GM21529 (cell line): ENCODE results near the gene ANO2.
"Not testable (repeated sequence)": the region's sequence is repeated elsewhere in the genome, so short reads cannot be mapped to it uniquely, and the experiment has no call there.

Experiments
- ATAC-seq: cut with Tn5 transposase; IDR thresholded peaks from one replicate; pipeline ENCODE4 v1.9.1; 2021; ENCODE audit not compliant: unreplicated experiment

Gene ANO2

DNA sequence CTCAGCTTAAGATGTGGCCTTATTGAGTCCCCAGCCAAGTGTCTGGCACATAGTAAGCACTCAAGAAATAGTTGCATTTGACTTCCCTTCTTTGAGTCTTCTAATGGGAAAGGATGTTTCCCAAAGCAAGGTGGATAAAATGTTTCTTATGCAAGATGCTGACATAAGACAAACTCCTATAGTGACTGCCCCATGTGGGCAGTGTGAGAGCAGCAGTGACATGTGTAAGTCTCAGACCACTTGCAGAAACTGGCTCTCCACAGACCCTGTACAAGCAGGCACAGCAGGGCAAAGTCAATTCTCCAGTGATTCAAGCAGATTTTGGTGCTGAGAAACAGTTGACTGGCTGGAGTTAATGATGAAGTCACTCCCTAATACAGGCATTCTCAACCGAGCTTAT is 255.3 kb downstream of the ANO2 start:
- no peak for ATAC-seq

GRCh38 chr12:5688226-5688625 is 256.8 kb downstream of the ANO2 start:
- ATAC-seq: no peak

- ATAC-seq: no peak
Observed at GRCh38 chr12:5685935-5686334, 259.1 kb downstream of the ANO2 start.

DNA sequence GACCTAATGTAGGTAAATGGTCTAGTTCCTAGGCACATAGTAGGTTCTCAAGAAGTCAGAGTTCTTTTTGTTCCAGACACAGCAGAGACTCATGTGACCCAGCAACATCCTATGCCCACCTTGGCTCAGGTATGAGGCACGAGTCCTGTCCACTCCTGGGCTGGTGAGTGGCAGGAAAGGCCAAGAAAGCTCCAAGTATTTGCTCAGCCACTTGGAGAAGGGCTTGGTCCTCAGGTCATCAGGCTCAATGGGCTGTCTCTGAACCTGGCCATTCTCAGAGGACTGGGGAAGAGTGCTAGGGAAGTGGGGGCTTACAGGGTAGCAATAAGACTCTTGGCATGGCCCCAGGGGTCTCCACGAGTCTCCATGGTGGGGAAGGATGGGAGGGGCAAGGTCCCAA is 260.1 kb downstream of the ANO2 start:
- ATAC-seq: no peak

- no peak for ATAC-seq
Observed at GRCh38 chr12:5682581-5682980, 262.5 kb downstream of the ANO2 start.

GRCh38 chr12:5678176-5678575 is 266.9 kb downstream of the ANO2 start:
- ATAC-seq: no peak

DNA sequence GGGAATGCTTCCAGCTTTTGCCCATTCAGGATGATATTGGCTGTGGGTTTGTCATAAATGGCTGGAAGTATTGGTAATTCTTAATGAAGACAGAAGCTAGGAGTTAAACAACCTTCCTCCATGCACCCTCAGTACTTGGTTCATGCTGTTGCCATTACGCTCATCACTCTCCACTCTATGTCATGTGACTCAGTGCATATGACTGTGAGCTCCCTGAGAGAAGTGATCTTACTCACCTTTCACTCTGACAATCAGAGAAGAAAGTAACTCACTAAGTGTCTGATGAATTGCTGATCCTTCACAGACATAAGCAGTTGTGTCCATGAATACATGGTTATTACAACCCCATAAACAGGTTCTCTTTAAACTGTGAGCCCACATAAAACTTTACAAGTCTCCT is 275.4 kb downstream of the ANO2 start:
- ATAC-seq: not testable (repeated sequence)

GRCh38 chr12:5665615-5666014 is 279.4 kb downstream of the ANO2 start:
- no peak for ATAC-seq

GRCh38 chr12:5661811-5662210 is 283.2 kb downstream of the ANO2 start:
- no peak for ATAC-seq

DNA sequence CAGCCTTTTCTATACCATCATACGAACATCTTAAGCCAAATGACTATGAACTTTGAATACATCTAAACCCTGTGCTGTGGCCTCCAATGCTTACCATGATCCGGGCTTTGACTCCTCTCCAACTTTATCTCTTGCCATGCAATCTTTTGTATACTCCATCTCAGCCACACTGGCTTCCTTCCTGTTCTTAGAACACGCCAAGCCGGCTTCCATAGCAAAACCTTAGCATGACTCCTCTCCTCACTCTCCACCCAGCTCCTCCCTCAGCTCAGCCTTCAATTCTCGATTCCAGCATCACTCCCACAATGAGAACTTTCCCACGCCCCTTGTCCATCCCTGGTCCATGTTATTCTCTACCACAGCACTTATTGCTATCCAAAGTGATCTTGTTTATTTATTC is 284.8 kb downstream of the ANO2 start:
- no peak for ATAC-seq

- ATAC-seq: not testable (repeated sequence)
Observed at GRCh38 chr12:5658339-5658941, 286.6 kb downstream of the ANO2 start.

DNA sequence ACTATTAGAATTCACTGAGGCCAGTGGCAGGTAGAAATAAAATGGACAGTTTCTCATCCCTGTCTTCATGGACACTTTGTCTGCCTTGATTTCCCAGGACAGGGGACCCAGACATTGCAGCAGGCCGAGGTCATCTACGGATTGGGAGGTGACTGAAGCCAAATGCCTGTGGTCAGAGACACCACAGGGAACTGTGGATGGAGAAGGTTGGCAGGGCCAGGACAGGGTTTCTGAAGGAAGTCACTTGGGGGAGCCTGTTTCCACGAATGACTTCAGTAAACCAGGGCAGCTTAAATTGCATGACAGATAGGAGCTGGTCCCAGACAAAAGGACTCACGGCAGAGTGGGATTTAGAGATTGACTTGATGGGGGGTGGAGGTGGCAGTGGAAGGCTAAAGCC is 288.2 kb downstream of the ANO2 start:
- no peak for ATAC-seq

DNA sequence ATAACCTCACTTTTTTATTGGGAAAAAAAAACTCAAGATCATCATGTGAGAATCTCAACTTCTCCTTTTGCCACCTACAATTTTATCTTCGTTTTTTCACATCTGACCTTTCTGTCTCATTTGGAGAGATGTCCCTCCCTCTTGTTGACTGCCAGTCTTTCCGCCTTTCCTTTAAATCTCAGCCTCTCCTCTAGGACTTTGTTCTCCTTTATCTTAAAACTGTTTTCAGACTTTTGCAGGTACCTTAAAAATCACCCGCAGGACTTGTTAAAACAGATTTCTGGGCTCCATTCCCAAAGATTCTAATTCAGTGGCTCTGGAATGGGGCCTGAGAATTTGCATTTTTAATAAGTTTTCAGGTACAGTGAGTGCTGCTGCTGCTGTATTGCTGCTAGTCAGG is 289.9 kb downstream of the ANO2 start:
- ATAC-seq: no peak

GRCh38 chr12:5654019-5654418 is 291.0 kb downstream of the ANO2 start:
- ATAC-seq: no peak

GRCh38 chr12:5650829-5651461 is 294.1 kb downstream of the ANO2 start:
- ATAC-seq: no peak

DNA sequence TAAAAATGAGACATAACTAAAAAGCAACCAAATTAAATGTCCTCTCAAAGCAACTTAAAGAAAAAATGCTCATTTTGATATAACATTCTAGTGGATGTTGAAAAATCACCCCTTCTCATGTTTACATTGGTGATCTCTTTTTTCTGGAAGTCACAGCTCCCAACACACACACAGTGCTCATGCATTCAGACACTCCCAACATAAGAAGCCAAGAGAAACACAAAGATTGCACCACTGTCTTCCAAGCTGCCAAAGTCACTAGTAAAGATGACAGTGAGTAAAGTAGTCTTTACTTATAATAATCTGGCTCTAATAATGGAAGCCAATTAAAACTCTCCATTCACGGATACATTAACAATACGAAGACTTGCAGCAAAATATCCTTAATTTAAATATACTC is 294.8 kb downstream of the ANO2 start:
- ATAC-seq: no peak

DNA sequence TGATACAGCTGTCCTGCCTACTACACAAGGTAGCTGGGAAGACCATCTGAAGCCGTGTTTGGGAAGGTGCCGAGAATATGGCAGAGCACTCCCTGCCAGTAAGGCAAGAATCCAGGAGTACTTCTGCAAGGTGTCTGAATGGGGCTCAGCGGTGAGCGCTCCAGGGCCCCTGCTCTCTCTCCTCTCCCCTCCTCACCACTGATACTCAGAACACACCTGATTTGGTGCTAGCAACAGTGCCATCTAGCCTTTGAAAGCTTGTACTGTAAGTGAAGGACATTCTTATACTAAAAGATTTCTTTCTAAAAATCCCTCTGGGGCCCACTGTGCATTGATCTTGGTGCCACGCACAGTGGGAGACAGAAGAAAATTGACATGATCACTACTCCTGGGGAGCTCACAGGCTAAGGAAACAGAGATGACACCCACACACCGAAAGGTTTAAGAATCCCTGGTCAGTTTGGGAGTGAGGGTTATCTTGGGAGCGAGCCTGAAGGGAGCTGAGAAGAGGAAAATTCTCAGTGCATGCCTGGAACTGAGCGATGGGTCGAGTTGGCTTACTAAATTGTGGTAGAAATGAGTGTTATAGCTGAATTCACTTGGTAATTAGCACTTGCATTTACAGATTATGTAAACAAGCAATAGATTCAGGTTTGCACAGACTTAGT is 296.2 kb downstream of the ANO2 start:
- no peak for ATAC-seq

- ATAC-seq: no peak
Observed at GRCh38 chr12:5643266-5643665, 301.8 kb downstream of the ANO2 start.

DNA sequence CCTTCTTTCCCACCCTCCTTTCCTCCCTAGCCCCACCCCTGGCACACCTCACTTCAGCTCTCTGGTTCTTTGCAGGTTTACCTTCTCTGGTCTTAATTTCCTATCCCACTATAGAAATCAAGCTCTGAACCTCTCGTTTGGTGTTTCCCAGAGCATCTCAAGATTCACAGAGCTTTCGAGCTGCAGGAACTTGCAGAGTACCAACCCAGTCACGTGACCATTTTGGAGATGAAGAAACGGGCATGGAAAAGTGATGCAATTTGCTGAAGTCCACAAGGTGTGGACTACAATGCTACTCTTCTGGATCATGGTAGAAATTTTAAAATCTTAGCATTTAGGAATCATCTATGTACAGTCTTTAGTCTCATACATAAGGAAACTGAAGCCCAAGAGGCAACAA is 307.4 kb downstream of the ANO2 start:
- ATAC-seq: no peak

- ATAC-seq: no peak
Observed at GRCh38 chr12:5636907-5637306, 308.2 kb downstream of the ANO2 start.

- no peak for ATAC-seq
Observed at GRCh38 chr12:5633106-5633505, 312.0 kb downstream of the ANO2 start.

- ATAC-seq: no peak
Observed at GRCh38 chr12:5632453-5632852, 312.6 kb downstream of the ANO2 start.

DNA sequence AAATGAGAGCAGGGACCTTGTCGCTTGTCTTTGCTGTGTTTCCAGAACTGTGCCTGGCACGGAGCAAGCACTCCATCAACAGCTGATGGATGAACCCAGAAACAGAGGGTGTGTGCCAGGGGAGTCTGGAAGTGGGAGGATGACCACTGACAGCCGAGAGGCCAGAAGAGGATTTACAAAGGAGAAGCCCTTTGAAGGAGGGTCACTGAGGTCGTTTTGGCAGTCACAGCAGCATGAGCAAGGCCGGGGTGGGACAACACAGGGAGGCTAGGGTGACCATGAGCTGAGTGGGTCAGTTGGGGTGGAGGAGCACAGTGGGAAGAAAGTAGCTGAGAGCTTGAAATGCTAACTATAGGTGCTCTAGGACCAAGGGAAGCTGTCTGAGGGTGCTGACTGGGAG is 313.6 kb downstream of the ANO2 start:
- ATAC-seq: no peak
